Loucy (cell line): ENCODE data around the gene BHLHE23.

Experiments used
- H2AFZ ChIP-seq: fragments of 200-600 bp; sonication (generic); 2 replicates; pipeline ENCODE4 v1.6.0; 2016; ENCODE audit warnings: antibody characterized with exemption, mild to moderate bottlenecking, low read length, moderate library complexity
- H3F3A ChIP-seq: fragments of 200-600 bp; 2 replicates; pipeline ENCODE4 v1.6.0; 2016; ENCODE audit warnings: antibody characterized with exemption, low read depth, mild to moderate bottlenecking
- H3K27me3 ChIP-seq: fragments of 200-600 bp; sonication (generic); 2 replicates; pipeline ENCODE4 v1.6.1; 2014; ENCODE audit warnings: low read length, mild to moderate bottlenecking; ENCODE audit not compliant: insufficient read depth, poor library complexity, severe bottlenecking
- H3K36me3 ChIP-seq: fragments of 200-600 bp; sonication (generic); 2 replicates; pipeline ENCODE4 v1.6.1; 2016; ENCODE audit warnings: low read length; ENCODE audit not compliant: insufficient read depth
- H3K4me1 ChIP-seq: fragments of 200-600 bp; sonication (generic); 2 replicates; pipeline ENCODE4 v1.5.1; 2014; ENCODE audit warnings: low read length, mild to moderate bottlenecking; ENCODE audit not compliant: insufficient read depth, poor library complexity, severe bottlenecking
- H3K4me2 ChIP-seq: fragments of 200-600 bp; sonication (generic); 2 replicates; pipeline ENCODE4 v1.6.0; 2014; ENCODE audit warnings: antibody characterized with exemption, low read length, low read depth, mild to moderate bottlenecking; ENCODE audit not compliant: poor library complexity, severe bottlenecking
- H3K4me3 ChIP-seq: fragments of 200-600 bp; sonication (generic); 2 replicates; pipeline ENCODE4 v1.5.1; 2014; ENCODE audit warnings: low read length, mild to moderate bottlenecking, mixed read lengths; ENCODE audit not compliant: poor library complexity, severe bottlenecking
- H3K79me2 ChIP-seq: fragments of 200-600 bp; sonication (generic); 2 replicates; pipeline ENCODE4 v1.6.1; 2014; ENCODE audit warnings: low read length; ENCODE audit not compliant: insufficient read depth
- H3K9ac ChIP-seq: fragments of 200-600 bp; sonication (generic); 2 replicates; pipeline ENCODE4 v1.6.0; 2014; ENCODE audit warnings: mild to moderate bottlenecking, low read depth, low read length, moderate library complexity; ENCODE audit not compliant: poor library complexity, severe bottlenecking
- H3K9me2 ChIP-seq: fragments of 200-600 bp; sonication (generic); replicated peaks from 2 replicates; pipeline ENCODE4 v1.6.1; 2016; ENCODE audit warnings: low read depth, low read length, mixed read lengths
- H3K9me3 ChIP-seq: fragments of 200-600 bp; sonication (generic); 2 replicates; pipeline ENCODE4 v1.6.1; 2014; ENCODE audit warnings: mild to moderate bottlenecking, antibody characterized with exemption, low read length, low read depth; ENCODE audit not compliant: insufficient read depth
- H4K20me1 ChIP-seq: fragments of 200-600 bp; sonication (generic); 2 replicates; pipeline ENCODE4 v1.6.0; 2014; ENCODE audit warnings: antibody characterized with exemption, low read length, mild to moderate bottlenecking; ENCODE audit not compliant: insufficient read depth, poor library complexity, severe bottlenecking
- CTCF ChIP-seq: fragments of 200-600 bp; sonication (generic); conservative IDR thresholded peaks from 2 replicates; pipeline ENCODE4 v1.5.1; 2014; ENCODE audit warnings: mild to moderate bottlenecking, antibody characterized with exemption, low read length
- EZH2phosphoT487 ChIP-seq: fragments of 200-600 bp; IDR thresholded peaks from 2 replicates; pipeline ENCODE4 v1.6.1; 2018; ENCODE audit warnings: antibody characterized with exemption, mild to moderate bottlenecking, moderate library complexity, borderline replicate concordance

BHLHE23 gene

GRCh38 chr20:63024573-63025392 lies 18.0 kb upstream of the BHLHE23 start:
- Histone ChIP-seq H4K20me1 (no peaks in the 10 kb centered on the region), H3K4me2 (no peak overlapping the region), H2AFZ (no peak overlapping the region), H3K9me2 (no peaks in the 10 kb centered on the region), H3K4me3 (no peak overlapping the region), H3K9ac (no peak overlapping the region), H3F3A (no peaks in the 10 kb centered on the region), H3K36me3 (no peaks in the 10 kb centered on the region), H3K9me3 (no peaks in the 10 kb centered on the region), H3K4me1 (no peaks in the 10 kb centered on the region), H3K79me2 (no peaks in the 10 kb centered on the region), H3K27me3 (no peaks in the 10 kb centered on the region)
- no peak for TF ChIP-seq CTCF
- TF ChIP-seq EZH2phosphoT487 = no peak

GRCh38 chr20:63023936-63024571 lies 17.3 kb upstream of the BHLHE23 start:
- Histone ChIP-seq H3K9me3 (no peaks in the 10 kb centered on the region), H3K9ac (no peak overlapping the region), H3K4me3 (no peak overlapping the region), H3K4me1 (no peaks in the 10 kb centered on the region), H3K4me2 (no peak overlapping the region), H2AFZ (no peak overlapping the region), H3K27me3 (no peaks in the 10 kb centered on the region), H3F3A (no peaks in the 10 kb centered on the region), H3K9me2 (no peaks in the 10 kb centered on the region), H4K20me1 (no peaks in the 10 kb centered on the region), H3K36me3 (no peaks in the 10 kb centered on the region), H3K79me2 (no peaks in the 10 kb centered on the region)
- no peak for TF ChIP-seq CTCF
- no peak for TF ChIP-seq EZH2phosphoT487

- TF ChIP-seq CTCF = no peak
- no peak for TF ChIP-seq EZH2phosphoT487
- Histone ChIP-seq H3K9ac (no peak overlapping the region), H2AFZ (no peak overlapping the region), H3K27me3 (no peaks in the 10 kb centered on the region), H3K79me2 (no peaks in the 10 kb centered on the region), H3K9me3 (no peaks in the 10 kb centered on the region), H3K9me2 (no peaks in the 10 kb centered on the region), H3K4me1 (no peaks in the 10 kb centered on the region), H3K36me3 (no peaks in the 10 kb centered on the region), H4K20me1 (no peaks in the 10 kb centered on the region), H3K4me3 (no peak overlapping the region), H3F3A (no peaks in the 10 kb centered on the region), H3K4me2 (no peak overlapping the region)
These were observed 16.5 kb upstream of the BHLHE23 start for GRCh38 chr20:63023071-63023935.
